Hematopoietic multipotent progenitor cell treated with erythropoietin and hydrocortisone succinate and interleukin-3 and kit ligand, for 8 days (in vitro differentiated cells): Measurements from ENCODE around the gene PIGU.
"Not testable (repeated sequence)": the region's sequence is repeated elsewhere in the genome, so short reads cannot be mapped to it uniquely, and the experiment has no call there.

Source experiments
- DNase-seq: peaks from one replicate; pipeline ENCODE4 v3.0.0-alpha.2; 2015

PIGU gene

DNA sequence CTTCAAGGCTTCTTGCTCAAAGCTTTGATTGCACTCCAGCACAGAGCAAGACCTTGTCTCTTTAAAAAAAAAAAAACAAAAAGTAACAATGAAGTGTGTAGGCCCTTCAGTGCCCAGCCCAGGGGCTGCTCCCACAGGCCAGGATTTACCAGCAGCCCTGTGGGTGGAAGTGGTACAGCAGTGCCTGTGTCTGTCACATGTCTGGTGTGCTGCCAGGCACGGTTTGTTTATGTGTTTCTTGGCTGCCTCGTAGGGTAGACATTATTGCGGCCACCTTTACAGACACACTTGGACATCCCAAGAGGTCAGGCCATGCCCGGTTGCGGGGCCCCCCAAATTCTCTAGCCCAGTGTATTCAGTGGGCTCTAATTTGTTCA lies 148.0 kb downstream of the PIGU start:
- no peak for DNase-seq

GRCh38 chr20:34527016-34527415 lies 149.9 kb downstream of the PIGU start:
- no peak for DNase-seq

GRCh38 chr20:34526466-34526865 lies 150.4 kb downstream of the PIGU start:
- no peak for DNase-seq

GRCh38 chr20:34525709-34526416 lies 151.0 kb downstream of the PIGU start:
- no peak for DNase-seq

DNA sequence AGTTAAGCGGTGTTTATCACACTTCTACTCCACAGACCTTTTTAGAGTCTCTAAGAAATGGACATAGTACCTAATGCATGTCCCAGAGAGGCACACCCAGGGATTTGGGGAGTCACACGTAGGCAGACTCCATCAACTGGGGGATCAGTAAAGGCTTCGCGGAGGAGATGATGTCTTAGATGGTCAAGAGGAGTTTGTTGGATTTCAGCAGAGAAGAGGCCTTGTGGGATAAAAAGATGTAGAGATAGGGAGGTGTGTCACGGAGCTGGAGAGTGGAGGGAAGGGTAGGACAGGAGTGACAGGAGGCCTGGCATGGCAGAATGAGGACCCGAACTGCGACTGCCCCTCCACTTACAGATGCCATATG lies 151.6 kb downstream of the PIGU start:
- no peak for DNase-seq

DNA sequence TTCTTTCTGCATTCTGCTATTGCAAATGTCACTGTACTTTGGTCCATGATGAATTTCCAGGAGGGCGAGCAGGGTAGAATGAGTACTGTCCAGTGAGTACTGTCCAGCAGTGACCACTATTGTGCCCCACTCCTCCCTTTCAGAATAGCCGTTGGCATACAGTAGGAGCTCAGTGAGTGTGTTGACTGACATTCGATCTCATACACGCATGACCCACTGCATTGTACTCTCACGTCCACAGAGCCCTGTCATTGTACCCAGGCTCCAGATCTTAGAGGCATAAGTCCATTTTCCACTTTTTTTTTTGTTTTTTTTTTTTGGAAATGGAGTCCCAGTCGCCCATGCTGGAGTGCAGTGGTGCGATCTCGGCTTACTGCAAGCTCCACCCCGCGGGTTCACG lies 152.5 kb downstream of the PIGU start:
- no peak for DNase-seq

DNA sequence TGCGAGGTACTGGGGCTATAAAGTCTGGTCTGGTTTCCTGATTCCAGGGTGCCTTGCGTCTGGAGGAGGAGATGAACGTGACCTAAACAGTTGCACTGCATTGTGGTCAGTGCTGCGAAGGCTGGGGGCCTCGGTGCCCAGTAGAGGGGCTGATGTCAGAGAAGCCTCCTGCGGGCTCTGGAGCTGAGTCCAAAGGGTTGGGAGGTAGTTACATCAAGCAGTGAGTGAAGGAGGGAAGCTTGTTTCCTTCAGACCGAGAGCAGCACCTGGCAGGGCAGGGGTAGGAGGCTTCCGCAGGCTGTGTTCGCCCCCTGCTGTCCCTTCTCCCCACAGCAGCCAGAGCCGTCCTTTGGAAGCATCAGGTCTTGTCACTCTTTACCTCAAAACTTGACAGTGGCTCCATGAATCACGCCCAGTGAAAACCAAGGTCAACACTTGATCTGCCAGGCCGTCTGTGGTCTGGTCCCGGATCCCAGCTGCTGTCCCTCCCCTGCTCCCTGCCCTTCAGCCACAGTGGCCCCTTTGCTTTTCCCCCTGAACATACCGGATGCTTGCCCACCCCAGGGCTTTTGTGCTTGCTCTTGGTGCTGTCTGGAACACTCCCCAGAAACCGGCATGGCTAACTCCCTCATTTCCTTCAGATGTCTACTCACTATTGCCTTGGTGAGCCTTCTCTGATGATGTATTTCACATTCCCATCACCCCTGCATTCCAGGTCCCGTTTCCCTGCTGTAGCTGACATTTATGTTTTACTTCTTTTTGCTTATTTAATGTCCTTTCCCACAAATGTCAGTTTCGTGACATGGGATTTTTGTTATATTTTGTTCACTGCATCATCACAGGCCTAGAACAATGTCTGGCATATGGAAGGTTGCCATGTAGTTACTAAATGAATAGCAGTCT lies 153.7 kb downstream of the PIGU start:
- peak; percentile 58 for DNase-seq

DNA sequence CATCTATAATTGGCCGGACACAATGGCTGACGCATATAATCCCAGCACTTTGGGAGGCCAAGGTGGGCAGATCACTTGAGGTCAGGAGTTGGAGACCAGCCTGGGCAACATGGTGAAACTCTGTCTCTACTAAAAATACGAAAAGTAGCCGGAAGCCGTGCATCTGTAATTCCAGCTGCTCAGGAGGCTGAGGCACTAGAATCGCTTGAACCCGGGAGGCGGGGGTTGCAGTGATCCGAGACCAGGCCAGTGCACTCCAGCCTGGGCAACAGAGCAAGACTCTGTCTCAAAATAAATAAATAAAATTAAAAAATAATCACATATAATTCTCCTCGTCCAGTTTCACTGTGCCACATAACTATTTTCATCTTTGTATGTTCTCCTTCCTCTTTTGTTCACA lies 157.1 kb downstream of the PIGU start:
- not testable (repeated sequence) for DNase-seq

DNA sequence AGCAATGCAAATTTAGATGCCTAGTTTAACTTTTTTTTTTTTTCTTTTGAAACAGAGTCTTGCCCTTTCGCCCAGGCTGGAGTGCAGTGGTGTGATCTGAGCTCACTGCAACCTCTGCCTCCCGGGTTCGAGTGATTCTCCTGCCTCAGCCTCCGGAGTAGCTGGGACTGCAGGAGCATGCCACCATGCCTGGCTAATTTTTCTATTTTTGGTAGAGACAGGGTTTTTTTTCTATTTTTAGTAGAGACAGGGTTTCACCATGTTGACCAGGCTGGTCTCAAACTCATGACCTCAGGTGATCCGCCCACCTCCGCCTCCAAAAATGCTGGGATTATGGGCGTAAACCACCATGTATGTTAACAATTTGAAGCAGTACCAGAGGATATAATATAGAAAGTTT lies 158.0 kb downstream of the PIGU start:
- not testable (repeated sequence) for DNase-seq

DNA sequence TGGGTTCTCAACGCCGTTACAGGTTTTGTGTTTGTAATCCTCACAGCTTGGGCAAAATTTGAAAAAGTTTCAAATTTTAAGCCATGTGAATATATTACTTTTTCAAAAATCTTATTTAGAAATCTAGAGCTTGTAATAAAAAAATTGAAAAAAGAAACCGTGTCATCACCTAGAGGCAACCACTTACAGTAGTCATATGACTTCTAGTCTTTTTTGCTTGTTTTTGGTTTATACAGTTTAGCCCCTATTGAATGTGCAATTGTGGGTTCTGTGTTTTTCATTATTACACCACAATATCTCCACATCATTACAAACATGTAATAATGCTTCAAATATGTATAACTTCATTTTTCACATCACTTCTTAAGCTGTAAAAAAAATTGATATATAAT lies 159.8 kb downstream of the PIGU start:
- no peak for DNase-seq

DNA sequence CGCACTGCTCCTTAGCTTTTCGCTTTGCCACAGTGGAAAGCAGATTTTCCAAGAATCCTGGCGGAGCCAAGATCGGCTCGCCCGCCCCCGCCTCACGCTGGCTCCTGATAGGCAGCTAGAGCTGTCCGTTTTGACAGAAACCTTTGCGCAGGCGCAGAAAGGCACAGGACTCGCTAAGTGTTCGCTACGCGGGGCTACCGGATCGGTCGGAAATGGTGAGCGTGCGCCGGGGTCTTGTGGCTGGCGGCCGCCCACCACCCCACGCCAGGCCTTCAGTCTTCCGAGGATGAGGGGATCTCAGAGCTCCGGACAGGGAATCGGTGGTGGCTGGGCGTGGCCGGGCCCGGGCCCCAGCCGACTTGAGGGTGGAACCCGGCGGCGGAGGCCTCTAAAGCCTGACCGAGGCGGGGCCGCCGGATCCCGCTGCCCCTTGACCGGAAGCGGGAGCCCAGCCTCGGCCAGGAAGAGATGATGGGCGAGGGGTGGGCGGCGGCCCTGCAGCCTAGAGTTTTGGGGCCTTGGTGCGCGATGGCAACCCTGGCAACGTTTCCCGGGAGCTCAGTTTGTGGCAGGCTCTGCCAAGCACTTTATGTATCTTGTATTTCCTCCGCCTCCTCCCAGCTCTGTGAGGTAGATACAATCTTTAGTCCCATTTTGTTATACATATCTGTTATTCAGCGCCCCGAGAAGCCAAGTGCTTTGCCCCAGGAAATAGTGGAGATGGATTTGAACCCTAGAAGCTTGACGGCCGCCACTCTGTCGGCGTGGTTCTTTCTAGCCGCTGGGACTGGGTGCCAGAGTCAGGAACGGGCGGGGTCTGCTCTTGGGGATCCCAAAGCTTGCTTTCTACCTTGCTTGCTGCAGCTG lies 160.4 kb downstream of the PIGU start, which contains the start of gene DYNLRB1:
DYNLRB1 (plus strand) TSS at position 176 of the 867 bp plus-strand sequence; CDS start at position 213, 37 bp downstream.
- DNase-seq = peak; percentile 96

GRCh38 chr20:34515484-34516246 lies 161.2 kb downstream of the PIGU start:
- DNase-seq = peak; percentile 79

DNA sequence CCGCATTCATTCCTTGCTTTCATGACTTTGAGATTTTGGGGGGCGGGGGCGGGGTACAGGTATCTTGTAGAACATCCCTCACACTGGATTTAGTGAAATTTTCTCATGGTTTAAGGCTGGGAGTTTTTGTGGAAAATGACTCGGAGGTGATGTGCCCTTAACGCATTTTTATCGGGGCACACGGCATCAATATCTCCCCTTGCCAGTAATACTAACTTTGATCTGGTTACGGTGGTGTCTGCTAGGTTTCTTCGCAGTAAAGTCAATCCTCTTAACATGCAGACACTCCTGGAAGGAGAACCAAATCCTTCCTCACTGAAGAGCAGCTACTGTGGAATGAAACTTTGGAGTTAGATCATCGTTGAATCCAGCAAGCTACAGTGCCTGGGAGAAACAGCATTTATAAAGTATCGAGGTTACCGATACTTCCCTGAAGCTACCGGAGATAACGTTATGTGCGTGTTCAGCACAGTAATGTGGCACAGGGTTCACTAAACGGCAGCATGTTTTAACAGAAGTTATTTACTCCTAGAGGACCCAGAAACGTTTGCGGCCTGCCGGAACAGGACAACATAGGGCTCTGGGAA lies 161.9 kb downstream of the PIGU start:
- no peak for DNase-seq

GRCh38 chr20:34514034-34514433 lies 162.9 kb downstream of the PIGU start:
- not testable (repeated sequence) for DNase-seq

- peak; percentile 90 for DNase-seq
These were observed 163.9 kb downstream of the PIGU start for GRCh38 chr20:34512955-34513419.

DNA sequence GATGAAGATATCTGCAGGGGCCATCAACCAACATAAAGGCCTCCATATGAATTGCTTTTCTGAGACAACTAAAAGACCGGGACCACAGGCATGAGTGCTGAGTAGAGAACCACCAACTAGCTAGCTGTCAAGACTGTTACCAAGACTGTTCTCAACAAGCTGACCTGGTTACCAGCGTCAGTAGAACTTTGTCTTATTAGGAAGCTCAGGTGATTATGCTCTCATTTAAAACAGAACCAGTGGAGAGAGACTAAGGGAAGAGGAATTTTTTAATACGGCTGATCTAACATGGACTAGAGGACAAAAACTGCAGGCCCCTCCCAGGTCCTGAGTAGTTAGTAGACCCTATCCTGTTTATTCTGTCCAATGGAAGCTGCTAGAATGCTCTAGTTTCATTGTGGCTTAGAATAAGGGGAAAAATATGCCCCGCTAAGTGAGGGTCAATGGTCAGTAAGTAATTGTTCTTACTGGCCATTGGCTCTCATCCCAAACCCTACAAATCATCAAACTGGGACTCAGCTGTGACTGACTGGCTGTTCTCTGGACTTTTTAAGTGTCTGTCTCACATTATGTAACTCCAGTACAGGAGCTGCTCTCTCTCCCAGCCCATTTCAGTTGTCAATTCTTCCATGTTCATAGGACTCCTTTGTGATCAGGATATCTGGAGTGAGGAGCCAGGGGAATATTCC lies 164.5 kb downstream of the PIGU start:
- peak; percentile 19 for DNase-seq

GRCh38 chr20:34511891-34512265 lies 165.0 kb downstream of the PIGU start:
- DNase-seq = no peak

GRCh38 chr20:34510575-34510974 lies 166.3 kb downstream of the PIGU start:
- no peak for DNase-seq
